OCI-LY7 (cell line): ENCODE data around the gene KRTAP5-10. TPM values are rescaled to one million over a fixed set of nuclear protein-coding genes. Genes with fewer than 3 reads are reported as not detected.
"Not testable (repeated sequence)": the region's sequence is repeated elsewhere in the genome, so short reads cannot be mapped to it uniquely, and the experiment has no call there.

Experiments
- BruUV-seq: library from RNA; stranded (reverse); fragments of 400-500 nt; replicated peaks from 2 replicates; lab custom pipeline; 2021; lab: Mats Ljungman, UMichigan
- CTCF ChIA-PET: fragments of 300-600 bp; sonication (Branson Sonifier 250); formaldehyde crosslinking; loops from one replicate; lab custom pipeline; 2022; ENCODE audit warnings: antibody characterized with exemption; ENCODE audit not compliant: unreplicated experiment; lab: Charles Lee
- POLR2A ChIA-PET: fragments of 300-600 bp; sonication (Branson Sonifier 250); formaldehyde crosslinking; loops from one replicate; lab custom pipeline; 2022; ENCODE audit warnings: antibody characterized with exemption; lab: Charles Lee
- DNase-seq: peaks from one replicate; pipeline ENCODE4 v3.0.0-alpha.2; 2015; ENCODE audit warnings: low spot score
- H2AFZ ChIP-seq: fragments of 200-600 bp; sonication (generic), shearing (Covaris generic); 2 replicates; pipeline ENCODE4 v1.6.1; 2014; ENCODE audit warnings: mild to moderate bottlenecking, antibody characterized with exemption, low read length, moderate library complexity
- H3K27ac ChIP-seq: fragments of 200-600 bp; sonication (generic); 2 replicates; pipeline ENCODE4 v1.5.1; 2014; ENCODE audit warnings: mixed run types, low read depth, mild to moderate bottlenecking, moderate library complexity, low read length, inconsistent platforms; ENCODE audit not compliant: poor library complexity, severe bottlenecking
- H3K36me3 ChIP-seq: fragments of 200-600 bp; sonication (generic); 2 replicates; pipeline ENCODE4 v1.6.1; 2014; ENCODE audit warnings: mild to moderate bottlenecking, antibody characterized with exemption, low read length, moderate library complexity, mixed read lengths; ENCODE audit not compliant: insufficient read depth
- H3K4me1 ChIP-seq: fragments of 200-600 bp; sonication (generic); 2 replicates; pipeline ENCODE4 v1.5.1; 2014; ENCODE audit warnings: mild to moderate bottlenecking, low read length; ENCODE audit not compliant: insufficient read depth, poor library complexity, severe bottlenecking
- H3K4me2 ChIP-seq: fragments of 200-600 bp; sonication (generic); 2 replicates; pipeline ENCODE4 v1.6.1; 2014; ENCODE audit warnings: mild to moderate bottlenecking, low read length
- H3K4me3 ChIP-seq: fragments of 200-600 bp; sonication (generic); 2 replicates; pipeline ENCODE4 v1.5.1; 2014; ENCODE audit warnings: mild to moderate bottlenecking, low read depth, low read length; ENCODE audit not compliant: poor library complexity, severe bottlenecking
- H3K79me2 ChIP-seq: fragments of 200-600 bp; sonication (generic); 2 replicates; pipeline ENCODE4 v1.6.1; 2016; ENCODE audit warnings: low read depth, mild to moderate bottlenecking, low read length, moderate library complexity, mixed read lengths; ENCODE audit not compliant: insufficient read depth
- H3K9me2 ChIP-seq: fragments of 200-600 bp; sonication (generic); 2 replicates; pipeline ENCODE4 v1.6.1; 2016; ENCODE audit warnings: mild to moderate bottlenecking, low read length, mixed read lengths; ENCODE audit not compliant: insufficient read depth
- H3K9me3 ChIP-seq: fragments of 200-600 bp; sonication (generic); 2 replicates; pipeline ENCODE4 v1.6.1; 2014; ENCODE audit warnings: mild to moderate bottlenecking, mixed run types, low read length, mixed read lengths
- H4K20me1 ChIP-seq: fragments of 200-600 bp; sonication (generic); 2 replicates; pipeline ENCODE4 v1.6.1; 2014; ENCODE audit warnings: mild to moderate bottlenecking, antibody characterized with exemption, low read length, moderate library complexity, mixed read lengths; ENCODE audit not compliant: insufficient read depth
- CTCF ChIP-seq: fragments of 200-600 bp; sonication (generic); conservative IDR thresholded peaks from 2 replicates; pipeline ENCODE4 v1.5.1; 2014; ENCODE audit warnings: mild to moderate bottlenecking, antibody characterized with exemption, low read length, moderate library complexity, mixed read lengths
- EZH2phosphoT487 ChIP-seq: fragments of 200-600 bp; sonication (generic); IDR thresholded peaks from 2 replicates; pipeline ENCODE4 v1.6.1; 2018; ENCODE audit warnings: low read depth, borderline replicate concordance, mild to moderate bottlenecking, mixed run types, antibody characterized with exemption, low read length, moderate library complexity, mixed read lengths
- intact Hi-C: fragments of 100-400 bp; cut with micrococcal nuclease; formaldehyde crosslinking; loops from one replicate; pipeline ENCODE4 v1.10.0; 2022; ENCODE audit not compliant: unreplicated experiment
- total RNA-seq, 2 experiments: library from RNA; depleted of rRNA in 1 of 2; stranded (reverse); fragments of >200 nt in 1 of 2; shearing (Covaris generic) in 1 of 2; gene quantifications; 2 replicates each; pipeline ENCODE4 v1.2.3, GENCODE V29; 2014 to 2022

The KRTAP5-10 gene
- total RNA-seq, 2 experiments from 2014 or later, result not detected

- Histone ChIP-seq H3K27ac (no peak overlapping the region), H3K79me2 (no peaks in the 10 kb centered on the region), H2AFZ (no peak overlapping the region), H3K36me3 (no peaks in the 10 kb centered on the region), H4K20me1 (no peaks in the 10 kb centered on the region), H3K9me2 (no peaks in the 10 kb centered on the region), H3K4me2 (no peak overlapping the region), H3K4me3 (no peak overlapping the region), H3K4me1 (no peaks in the 10 kb centered on the region), H3K9me3 (no peaks in the 10 kb centered on the region)
- ChIA-PET POLR2A (no interaction called here), CTCF (no interaction called here)
- TF ChIP-seq EZH2phosphoT487 (no peak), CTCF (no peak)
- BruUV-seq, result no TSS peak
- intact Hi-C loops, result no loop called here
- no peak for DNase-seq
Measured at GRCh38 chr11:71538666-71538990, 26.7 kb upstream of the KRTAP5-10 start.

- Histone ChIP-seq H3K27ac (no peak overlapping the region), H3K79me2 (no peaks in the 10 kb centered on the region), H2AFZ (no peak overlapping the region), H3K4me2 (no peak overlapping the region), H3K9me2 (no peaks in the 10 kb centered on the region), H4K20me1 (no peaks in the 10 kb centered on the region), H3K36me3 (no peaks in the 10 kb centered on the region), H3K4me1 (no peaks in the 10 kb centered on the region), H3K4me3 (no peak overlapping the region), H3K9me3 (no peaks in the 10 kb centered on the region)
- ChIA-PET POLR2A (no interaction called here), CTCF (no interaction called here)
- intact Hi-C loops, result no loop called here
- no TSS peak for BruUV-seq
- TF ChIP-seq CTCF, result no peak
- TF ChIP-seq EZH2phosphoT487, result no peak
- DNase-seq, result no peak
Measured at GRCh38 chr11:71539017-71539416, 26.3 kb upstream of the KRTAP5-10 start.

- H4K20me1 ChIP-seq, H3K4me2 ChIP-seq, CTCF ChIA-PET, H3K79me2 ChIP-seq, H3K4me1 ChIP-seq, H3K4me3 ChIP-seq, H3K36me3 ChIP-seq, H3K9me2 ChIP-seq, H3K9me3 ChIP-seq, H3K27ac ChIP-seq, DNase-seq, BruUV-seq, H2AFZ ChIP-seq, POLR2A ChIA-PET, intact Hi-C loops: not testable (repeated sequence)
Measured at GRCh38 chr11:71539971-71540370, 25.4 kb upstream of the KRTAP5-10 start.

GRCh38 chr11:71540521-71541304 is 24.6 kb upstream of the KRTAP5-10 start:
- H3K36me3 ChIP-seq, H3K27ac ChIP-seq: not testable (repeated sequence)

More at GRCh38 chr11:71540521-71541304, 24.6 kb upstream of the KRTAP5-10 start:
- H3K79me2 ChIP-seq, H3K4me2 ChIP-seq, intact Hi-C loops, H3K9me3 ChIP-seq, H2AFZ ChIP-seq, DNase-seq, POLR2A ChIA-PET, CTCF ChIA-PET, H4K20me1 ChIP-seq, H3K4me1 ChIP-seq, H3K9me2 ChIP-seq, BruUV-seq, H3K4me3 ChIP-seq: not testable (repeated sequence)
